ENCODE data around the gene LRIG1.
A peak's percentile ranks its signal among the peaks of the same experiment; 100 is the strongest.

LRIG1 gene

GRCh38 chr3:66342717-66343356, 158.0 kb downstream of the LRIG1 start:
- no peak for DNase-seq

GRCh38 chr3:66338927-66339326, 161.9 kb downstream of the LRIG1 start:
- peak; percentile 64 for DNase-seq

- peak; percentile 75 for DNase-seq
Observed at GRCh38 chr3:66336333-66336766, 164.5 kb downstream of the LRIG1 start.

- no peak for DNase-seq
Observed at GRCh38 chr3:66335671-66336070, 165.2 kb downstream of the LRIG1 start.

Measured in fibroblast of skin of back (primary cell).